PFSK-1 (cell line): ENCODE results near the gene EFHD1.

Experiments
- FOXP2 ChIP-seq: optimal IDR thresholded peaks from 2 replicates; pipeline ENCODE3; 2011; ENCODE audit warnings: borderline replicate concordance, control low read depth, inconsistent platforms; ENCODE audit not compliant: insufficient read depth; ENCODE audit errors: extremely low read length, extremely low read depth
- POLR2AphosphoS5 ChIP-seq: IDR thresholded peaks from 2 replicates; pipeline ENCODE4 v1.6.1; 2012; ENCODE audit warnings: low read depth, mild to moderate bottlenecking, control low read depth, low read length, moderate library complexity
- SIN3A ChIP-seq: IDR thresholded peaks from 2 replicates; pipeline ENCODE4 v1.6.1; 2012; ENCODE audit warnings: mild to moderate bottlenecking, low read length, moderate library complexity, borderline replicate concordance; ENCODE audit not compliant: insufficient read depth
- TAF1 ChIP-seq: IDR thresholded peaks from 2 replicates; pipeline ENCODE4 v1.6.1; 2012; ENCODE audit warnings: low read length, control low read depth, borderline replicate concordance; ENCODE audit not compliant: insufficient read depth
- TF ChIP-seq, protein P1 (sequence below), 2 experiments: IDR thresholded peaks; 2 replicates each; pipeline versions ENCODE4 v1.6.1 to v1.8.0; 2011 to 2012; ENCODE audit warnings: low read depth in 2 of 2, low read length in 2 of 2, control low read depth in 1 of 2, inconsistent platforms in 1 of 2, mild to moderate bottlenecking in 1 of 2, moderate library complexity in 1 of 2; ENCODE audit not compliant: insufficient read depth in 1 of 2

Gene EFHD1

DNA sequence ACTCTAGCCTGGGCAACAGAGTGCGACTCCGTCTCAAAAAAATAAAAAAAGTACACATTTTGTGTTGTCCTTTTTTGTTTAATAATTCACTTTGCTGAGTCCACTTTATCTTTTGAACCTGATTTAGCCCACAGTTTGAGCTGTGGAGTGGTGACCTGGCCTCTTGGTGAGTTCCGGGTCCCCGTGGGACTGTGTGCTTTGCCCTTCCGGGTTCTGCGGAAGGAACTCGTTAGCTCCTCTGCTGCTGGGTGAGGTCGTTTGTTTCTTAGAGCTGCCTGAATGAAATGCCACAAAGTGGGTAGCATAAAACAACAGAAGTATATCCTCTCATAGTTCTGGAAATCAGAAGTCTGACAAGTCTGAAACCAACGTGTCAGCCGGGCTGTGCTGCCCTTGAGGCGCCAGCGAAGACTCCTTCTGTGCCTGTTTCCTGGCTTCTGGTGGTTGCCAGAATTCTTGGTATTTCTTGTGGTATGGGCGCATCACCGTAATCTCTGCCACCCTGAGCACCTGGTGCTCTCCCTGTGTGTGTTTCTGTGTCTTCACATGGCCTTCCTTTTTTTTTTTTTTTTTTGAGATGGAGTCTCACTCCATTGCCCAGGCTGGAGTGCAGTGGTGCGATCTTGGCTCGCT lies 3.5 kb downstream of the EFHD1 start:
- TF ChIP-seq POLR2AphosphoS5 (no peak), SIN3A (no peak), TAF1 (no peak), FOXP2 (no peak)
- TF ChIP-seq, protein P1, sequence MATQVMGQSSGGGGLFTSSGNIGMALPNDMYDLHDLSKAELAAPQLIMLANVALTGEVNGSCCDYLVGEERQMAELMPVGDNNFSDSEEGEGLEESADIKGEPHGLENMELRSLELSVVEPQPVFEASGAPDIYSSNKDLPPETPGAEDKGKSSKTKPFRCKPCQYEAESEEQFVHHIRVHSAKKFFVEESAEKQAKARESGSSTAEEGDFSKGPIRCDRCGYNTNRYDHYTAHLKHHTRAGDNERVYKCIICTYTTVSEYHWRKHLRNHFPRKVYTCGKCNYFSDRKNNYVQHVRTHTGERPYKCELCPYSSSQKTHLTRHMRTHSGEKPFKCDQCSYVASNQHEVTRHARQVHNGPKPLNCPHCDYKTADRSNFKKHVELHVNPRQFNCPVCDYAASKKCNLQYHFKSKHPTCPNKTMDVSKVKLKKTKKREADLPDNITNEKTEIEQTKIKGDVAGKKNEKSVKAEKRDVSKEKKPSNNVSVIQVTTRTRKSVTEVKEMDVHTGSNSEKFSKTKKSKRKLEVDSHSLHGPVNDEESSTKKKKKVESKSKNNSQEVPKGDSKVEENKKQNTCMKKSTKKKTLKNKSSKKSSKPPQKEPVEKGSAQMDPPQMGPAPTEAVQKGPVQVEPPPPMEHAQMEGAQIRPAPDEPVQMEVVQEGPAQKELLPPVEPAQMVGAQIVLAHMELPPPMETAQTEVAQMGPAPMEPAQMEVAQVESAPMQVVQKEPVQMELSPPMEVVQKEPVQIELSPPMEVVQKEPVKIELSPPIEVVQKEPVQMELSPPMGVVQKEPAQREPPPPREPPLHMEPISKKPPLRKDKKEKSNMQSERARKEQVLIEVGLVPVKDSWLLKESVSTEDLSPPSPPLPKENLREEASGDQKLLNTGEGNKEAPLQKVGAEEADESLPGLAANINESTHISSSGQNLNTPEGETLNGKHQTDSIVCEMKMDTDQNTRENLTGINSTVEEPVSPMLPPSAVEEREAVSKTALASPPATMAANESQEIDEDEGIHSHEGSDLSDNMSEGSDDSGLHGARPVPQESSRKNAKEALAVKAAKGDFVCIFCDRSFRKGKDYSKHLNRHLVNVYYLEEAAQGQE (IDR thresholded peaks at IDR 0.05; ENCODE audit: insufficient read depth in 1 of 2, low read depth in 2 of 2, low read length in 2 of 2) = no peak

- no peak for TF ChIP-seq FOXP2
- TF ChIP-seq SIN3A = no peak
- no peak for TF ChIP-seq TAF1
- TF ChIP-seq, protein P1 (IDR thresholded peaks at IDR 0.05; ENCODE audit: insufficient read depth in 1 of 2, low read depth in 2 of 2, low read length in 2 of 2) = no peak
- TF ChIP-seq POLR2AphosphoS5 = no peak
These were observed 4.6 kb downstream of the EFHD1 start for GRCh38 chr2:232637866-232638583.

GRCh38 chr2:232641153-232641848 lies 7.9 kb downstream of the EFHD1 start:
- no peak for TF ChIP-seq SIN3A
- TF ChIP-seq, protein P1 (IDR thresholded peaks at IDR 0.05; ENCODE audit: insufficient read depth in 1 of 2, low read depth in 2 of 2, low read length in 2 of 2) = no peak
- no peak for TF ChIP-seq TAF1
- no peak for TF ChIP-seq FOXP2

DNA sequence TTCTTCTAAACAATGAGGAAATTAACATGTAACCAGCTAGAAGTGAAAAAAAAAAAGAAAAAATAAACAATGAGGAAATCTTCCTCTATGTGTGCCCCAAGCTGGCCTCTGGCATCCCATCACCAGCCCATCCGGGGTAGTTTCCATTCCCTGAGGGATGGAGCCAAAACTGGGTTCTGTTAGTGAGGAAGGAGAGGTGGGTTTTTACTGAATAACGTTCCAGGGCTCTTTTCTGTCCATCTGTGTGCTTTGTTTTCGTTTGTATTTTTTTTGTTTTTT lies 9.7 kb downstream of the EFHD1 start:
- TF ChIP-seq FOXP2 = no peak
- TF ChIP-seq SIN3A = no peak
- no peak for TF ChIP-seq POLR2AphosphoS5
- TF ChIP-seq, protein P1 (IDR thresholded peaks at IDR 0.05; ENCODE audit: insufficient read depth in 1 of 2, low read depth in 2 of 2, low read length in 2 of 2) = no peak
- no peak for TF ChIP-seq TAF1
